Muscle layer of colon (tissue), 2 donors: ENCODE results near the gene PSMB11.

Experiments used
- H3K27ac ChIP-seq: one replicate; pipeline ENCODE4 v1.7.0; 2013; ENCODE audit warnings: low read depth, mild to moderate bottlenecking, low read length, moderate library complexity
- H3K27me3 ChIP-seq, 2 donors: one replicate each; pipeline ENCODE4 v1.7.0; 2013; ENCODE audit warnings: low read length in 2 of 2, mild to moderate bottlenecking in 2 of 2; ENCODE audit not compliant: insufficient read depth in 2 of 2, control insufficient read depth in 1 of 2
- H3K36me3 ChIP-seq: one replicate; pipeline ENCODE4 v1.7.0; 2013; ENCODE audit warnings: mild to moderate bottlenecking, low read length; ENCODE audit not compliant: insufficient read depth
- H3K4me1 ChIP-seq: one replicate; pipeline ENCODE4 v1.7.0; 2013; ENCODE audit warnings: mild to moderate bottlenecking, low read length; ENCODE audit not compliant: insufficient read depth
- H3K4me3 ChIP-seq, 2 donors: one replicate each; pipeline ENCODE4 v1.7.0; 2013; ENCODE audit warnings: low read length in 2 of 2, low read depth in 1 of 2, mild to moderate bottlenecking in 1 of 2, moderate library complexity in 1 of 2
- H3K9ac ChIP-seq: one replicate; pipeline ENCODE4 v1.7.0; 2013; ENCODE audit warnings: low read length
- H3K9me3 ChIP-seq: one replicate; pipeline ENCODE4 v1.7.0; 2013; ENCODE audit warnings: mild to moderate bottlenecking, low read length
- donor health status: abdominal sarcoma.
- donor health status: Adenocarcinoma of cecum.

PSMB11 gene

DNA sequence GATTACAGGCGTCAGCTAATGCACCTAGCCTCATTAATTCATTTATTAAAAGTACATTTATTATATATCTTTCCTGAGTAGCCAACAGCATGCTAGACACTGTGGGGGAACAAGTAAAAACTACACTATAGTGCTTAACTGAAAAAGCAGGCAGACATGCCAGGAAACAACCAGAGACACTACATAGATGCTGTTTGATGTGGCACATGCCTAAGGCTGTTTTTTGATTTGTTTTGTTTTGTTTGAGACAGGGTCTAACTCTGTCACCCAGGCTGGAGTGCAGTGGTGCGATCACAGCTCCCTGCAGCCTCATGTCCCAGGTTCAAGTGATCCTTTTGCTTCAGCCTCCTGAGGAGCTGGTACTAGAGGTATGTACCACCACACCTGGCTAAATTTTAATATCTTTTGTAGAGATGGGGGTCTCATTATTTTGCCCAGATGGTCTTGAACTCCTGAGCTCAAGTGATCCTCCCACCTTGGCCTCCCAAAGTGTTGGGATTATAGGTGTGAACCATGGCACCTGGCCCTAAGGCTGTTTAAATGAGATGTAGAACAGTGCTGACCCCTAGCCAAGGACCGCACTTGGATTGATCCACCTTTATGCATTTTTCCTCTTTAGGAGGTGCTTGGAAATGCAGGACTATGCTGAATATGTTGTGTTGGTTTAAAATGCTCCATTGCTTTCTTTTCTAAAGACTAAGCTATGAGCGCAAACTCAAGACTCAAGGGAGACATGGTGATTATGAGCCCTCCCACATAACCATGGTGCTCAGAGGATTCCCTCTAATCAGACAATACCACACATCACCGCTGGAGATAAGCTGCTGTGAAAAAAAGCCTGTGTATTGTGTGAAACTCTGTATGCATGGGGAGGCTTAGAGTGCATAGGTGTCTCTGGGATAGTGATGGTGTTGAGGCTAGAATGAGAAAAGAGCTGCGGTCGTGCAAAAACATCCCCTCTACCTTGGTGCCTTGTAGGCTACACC, 21.6 kb upstream of the PSMB11 start:
- Histone ChIP-seq H3K4me1 (no peaks in the 10 kb centered on the region), H3K27me3 (no peaks in the 10 kb centered on the region), H3K9me3 (no peaks in the 10 kb centered on the region), H3K27ac (no peak overlapping the region), H3K9ac (no peak overlapping the region), H3K4me3 (no peak overlapping the region), H3K36me3 (peaks cover 5% of the 10 kb centered on the region)

DNA sequence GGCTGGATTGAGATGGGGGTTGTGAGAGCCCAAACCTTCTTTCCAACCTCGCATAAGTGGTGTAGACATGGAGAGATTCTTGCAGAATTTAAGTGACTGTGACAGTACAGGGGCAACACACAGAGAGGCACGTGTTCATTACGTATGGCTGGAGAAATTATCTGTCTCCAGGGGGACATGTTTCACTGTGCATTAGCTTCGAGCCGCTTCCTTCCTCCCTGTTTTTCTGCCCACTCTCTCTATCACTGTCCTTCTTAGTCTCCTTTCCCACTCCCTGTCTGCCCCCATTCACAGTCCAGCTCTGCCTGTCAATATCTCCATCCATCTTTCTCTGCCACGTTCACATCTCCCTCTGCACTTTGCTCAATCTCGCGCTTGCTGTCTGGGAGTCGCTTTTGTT, 20.6 kb upstream of the PSMB11 start:
- H3K4me1 ChIP-seq = no peaks in the 10 kb centered on the region
- H3K36me3 ChIP-seq = peaks cover 14% of the 10 kb centered on the region
- no peaks in the 10 kb centered on the region for H3K27me3 ChIP-seq
- no peaks in the 10 kb centered on the region for H3K9me3 ChIP-seq
- H3K9ac ChIP-seq = no peak overlapping the region
- H3K27ac ChIP-seq = no peak overlapping the region
- no peak overlapping the region for H3K4me3 ChIP-seq

DNA sequence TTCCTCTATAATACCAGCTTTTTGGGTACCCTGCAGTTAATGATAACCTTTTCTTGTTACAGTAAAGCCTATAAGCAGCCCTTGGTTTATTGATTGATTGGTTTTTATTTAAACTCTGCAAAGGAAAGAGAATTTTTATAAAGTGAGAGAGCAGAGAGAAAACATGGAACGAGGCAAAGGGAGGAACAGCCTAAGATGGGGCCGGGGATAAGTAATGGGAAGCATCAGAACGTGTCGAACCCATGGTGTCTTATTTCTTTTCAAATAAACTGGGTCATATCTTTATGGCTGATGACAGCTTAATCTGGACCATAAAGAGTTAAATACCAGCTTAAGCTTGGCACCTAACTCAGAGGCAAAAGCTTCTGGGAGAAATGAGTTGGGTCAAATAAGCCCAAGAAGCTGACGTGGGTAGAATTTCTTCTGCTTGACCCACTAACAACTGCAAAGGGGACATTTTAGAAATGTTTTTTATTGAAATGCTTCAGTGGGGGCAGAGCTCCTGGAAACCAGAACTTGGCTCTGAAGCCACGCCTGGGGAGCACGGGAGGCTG, 20.0 kb upstream of the PSMB11 start:
- no peak overlapping the region for H3K27ac ChIP-seq

DNA sequence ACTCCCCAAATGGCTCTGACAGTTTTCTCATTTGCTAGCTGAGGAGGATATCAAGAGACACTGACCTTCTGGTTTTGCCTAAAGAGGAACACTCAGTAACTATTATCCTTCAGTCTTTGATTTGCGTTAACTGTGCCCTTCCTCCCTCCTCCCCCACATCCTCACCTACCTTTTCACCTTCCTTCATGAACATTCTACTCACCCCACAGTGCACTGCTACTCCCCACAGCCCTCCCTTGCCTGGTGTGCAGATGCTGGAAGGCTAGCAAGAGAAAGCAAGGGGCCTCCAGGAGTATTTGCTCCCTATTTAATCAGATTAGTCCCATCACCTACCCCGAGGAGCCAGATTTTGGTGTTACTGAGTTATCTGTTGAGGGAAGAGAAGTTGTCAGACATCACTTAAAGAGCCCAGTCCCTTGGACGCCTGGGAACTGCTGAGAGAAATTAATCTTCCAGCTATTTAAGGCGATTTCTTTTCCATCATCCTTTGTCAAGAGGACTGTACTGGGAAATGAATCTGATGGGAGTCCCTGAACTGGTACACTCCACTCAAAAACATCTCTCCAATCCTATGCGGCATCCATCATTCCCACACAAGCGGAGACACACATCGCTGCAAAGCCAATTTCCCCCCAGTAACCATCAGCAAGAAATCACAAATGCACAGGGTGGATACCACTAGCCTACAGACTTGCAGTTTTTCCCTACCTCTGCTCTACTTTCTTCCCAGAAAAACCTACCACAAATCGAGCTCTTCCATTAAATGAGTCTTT, 18.8 kb upstream of the PSMB11 start:
- H3K9me3 ChIP-seq = no peaks in the 10 kb centered on the region
- no peak overlapping the region for H3K4me3 ChIP-seq
- H3K9ac ChIP-seq = no peak overlapping the region
- no peaks in the 10 kb centered on the region for H3K4me1 ChIP-seq
- no peaks in the 10 kb centered on the region for H3K27me3 ChIP-seq
- no peak overlapping the region for H3K27ac ChIP-seq
- H3K36me3 ChIP-seq = peaks cover 14% of the 10 kb centered on the region

More for the DNA sequence above, 20.0 kb upstream of the PSMB11 start:
- H3K9me3 ChIP-seq = no peaks in the 10 kb centered on the region
- H3K4me1 ChIP-seq = no peaks in the 10 kb centered on the region
- peaks cover 14% of the 10 kb centered on the region for H3K36me3 ChIP-seq
- no peaks in the 10 kb centered on the region for H3K27me3 ChIP-seq
- H3K4me3 ChIP-seq = no peak overlapping the region
- H3K9ac ChIP-seq = no peak overlapping the region

DNA sequence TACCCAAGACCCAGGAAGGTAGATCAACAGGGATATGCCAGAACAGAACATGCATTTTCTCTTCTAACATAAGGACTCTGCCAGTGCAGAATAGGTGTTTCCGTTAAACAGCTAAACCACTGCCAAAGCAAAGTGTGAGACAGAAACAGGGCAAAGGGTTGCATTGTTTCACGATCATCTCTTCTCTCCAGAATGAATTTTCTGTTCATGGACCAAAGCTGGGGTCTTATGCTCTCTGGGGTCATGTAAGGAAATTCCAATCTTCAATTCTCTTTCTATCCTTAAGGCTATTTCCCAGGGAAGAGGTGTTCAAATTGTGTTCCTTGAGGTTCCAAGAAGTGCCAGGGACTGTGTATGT, 18.2 kb upstream of the PSMB11 start:
- no peak overlapping the region for H3K4me3 ChIP-seq
- H3K4me1 ChIP-seq = no peaks in the 10 kb centered on the region
- no peak overlapping the region for H3K27ac ChIP-seq
- no peaks in the 10 kb centered on the region for H3K27me3 ChIP-seq
- H3K36me3 ChIP-seq = peaks cover 17% of the 10 kb centered on the region
- no peak overlapping the region for H3K9ac ChIP-seq
- H3K9me3 ChIP-seq = no peaks in the 10 kb centered on the region

DNA sequence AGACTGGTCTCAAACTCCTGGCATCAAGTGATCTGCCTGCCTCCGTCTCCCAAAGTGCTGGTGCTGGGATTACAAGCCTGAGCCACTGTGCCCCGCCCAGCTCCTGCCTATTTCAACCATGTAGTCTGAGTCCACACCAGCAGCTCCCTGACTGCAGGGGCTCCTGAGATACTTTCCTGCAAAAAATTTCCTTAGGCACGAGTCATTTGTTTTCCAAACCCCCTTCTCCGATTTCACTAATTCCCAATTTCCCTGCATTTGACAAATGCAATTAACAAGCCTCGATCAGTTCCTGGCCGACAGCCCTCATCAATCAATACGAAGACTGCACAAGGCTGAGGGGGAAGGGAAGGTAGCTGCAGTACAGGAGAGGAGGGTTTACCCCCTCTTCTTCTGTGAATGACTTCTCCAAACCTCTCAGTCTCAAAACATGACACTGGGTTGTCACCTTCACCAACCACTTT, 17.4 kb upstream of the PSMB11 start:
- H3K9ac ChIP-seq = no peak overlapping the region
- H3K4me3 ChIP-seq = no peak overlapping the region
- peaks cover 24% of the 10 kb centered on the region for H3K36me3 ChIP-seq
- no peaks in the 10 kb centered on the region for H3K27me3 ChIP-seq
- H3K9me3 ChIP-seq = no peaks in the 10 kb centered on the region
- no peak overlapping the region for H3K27ac ChIP-seq
- H3K4me1 ChIP-seq = no peaks in the 10 kb centered on the region

DNA sequence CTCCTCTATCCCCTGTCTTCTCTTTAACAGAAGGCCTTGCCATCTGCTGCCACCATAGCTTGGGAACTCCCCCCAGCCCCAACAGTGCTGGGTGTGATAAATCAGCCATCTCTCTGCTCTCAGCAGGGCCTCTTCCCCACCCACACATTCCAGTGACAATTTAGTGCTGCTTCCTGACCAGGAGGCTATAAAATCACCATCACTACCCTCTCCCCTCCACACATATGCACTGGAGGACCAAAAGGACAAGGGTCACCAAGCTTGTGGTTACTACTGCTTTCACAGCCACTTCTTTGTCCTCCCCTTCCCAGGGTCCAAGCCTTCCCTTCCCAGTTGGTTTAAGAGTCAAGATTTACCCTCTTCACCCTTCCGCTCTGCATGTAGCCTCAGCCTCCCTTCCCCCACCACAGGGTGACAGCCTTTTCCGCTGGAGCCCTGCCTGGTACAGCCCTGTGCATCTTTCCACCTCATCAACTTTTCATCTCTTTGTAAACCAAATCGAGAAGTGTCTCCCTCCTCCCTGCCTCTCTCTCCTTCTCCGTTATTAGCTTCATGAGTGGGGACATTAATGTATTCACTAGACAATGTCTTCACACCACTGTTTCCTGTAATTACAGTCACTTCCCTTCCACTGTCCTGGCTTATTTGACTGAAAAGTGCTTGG, 16.7 kb upstream of the PSMB11 start:
- Histone ChIP-seq H3K4me3 (no peak overlapping the region), H3K36me3 (peaks cover 25% of the 10 kb centered on the region), H3K27ac (no peak overlapping the region), H3K4me1 (no peaks in the 10 kb centered on the region), H3K9me3 (no peaks in the 10 kb centered on the region), H3K9ac (no peak overlapping the region), H3K27me3 (no peaks in the 10 kb centered on the region)

DNA sequence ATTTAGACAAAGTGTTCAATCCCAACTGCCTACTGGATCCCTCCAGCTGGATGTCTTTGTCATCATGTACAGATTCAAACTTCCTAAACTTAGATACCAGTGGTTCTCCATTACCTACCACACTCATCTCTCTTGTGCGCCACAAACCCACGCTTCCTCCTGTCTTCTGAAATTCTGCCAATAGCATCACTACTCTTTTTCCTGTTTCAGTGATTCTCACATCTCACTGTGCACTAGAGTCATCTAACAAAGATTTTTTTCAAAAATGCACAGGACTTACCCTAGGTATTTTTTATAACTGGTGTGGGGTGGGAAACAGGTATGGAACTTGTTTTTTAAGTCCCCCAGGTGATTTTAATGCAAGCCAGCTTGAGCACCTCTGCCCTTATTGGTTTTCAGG, 13.2 kb upstream of the PSMB11 start:
- no peaks in the 10 kb centered on the region for H3K9me3 ChIP-seq
- no peak overlapping the region for H3K4me3 ChIP-seq
- no peak overlapping the region for H3K9ac ChIP-seq
- peaks cover 8% of the 10 kb centered on the region for H3K4me1 ChIP-seq
- peaks cover 52% of the 10 kb centered on the region for H3K36me3 ChIP-seq
- no peaks in the 10 kb centered on the region for H3K27me3 ChIP-seq
- H3K27ac ChIP-seq = no peak overlapping the region

DNA sequence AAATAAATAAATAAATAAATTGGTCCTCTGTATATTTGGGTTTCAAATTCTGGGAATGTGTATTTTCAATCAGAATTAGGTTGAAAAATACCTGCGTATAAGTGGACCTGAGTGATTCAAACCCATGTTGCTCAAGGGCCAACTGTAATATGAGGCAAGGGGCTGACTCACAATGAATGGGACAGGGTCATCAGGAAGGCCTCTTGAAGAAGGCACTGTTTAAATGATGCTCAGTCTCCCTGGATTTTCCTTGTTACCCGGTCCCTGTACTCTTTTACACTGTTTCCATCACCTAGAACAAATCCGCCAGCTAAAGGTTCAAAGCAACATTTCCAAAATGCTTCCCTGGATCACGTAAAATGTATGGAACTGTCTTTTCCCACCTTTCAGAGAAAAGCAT, 11.1 kb upstream of the PSMB11 start:
- Histone ChIP-seq H3K9ac (no peak overlapping the region), H3K27me3 (no peaks in the 10 kb centered on the region), H3K4me3 (no peak overlapping the region), H3K4me1 (peaks cover 12% of the 10 kb centered on the region), H3K27ac (no peak overlapping the region), H3K36me3 (peaks cover 41% of the 10 kb centered on the region), H3K9me3 (no peaks in the 10 kb centered on the region)

DNA sequence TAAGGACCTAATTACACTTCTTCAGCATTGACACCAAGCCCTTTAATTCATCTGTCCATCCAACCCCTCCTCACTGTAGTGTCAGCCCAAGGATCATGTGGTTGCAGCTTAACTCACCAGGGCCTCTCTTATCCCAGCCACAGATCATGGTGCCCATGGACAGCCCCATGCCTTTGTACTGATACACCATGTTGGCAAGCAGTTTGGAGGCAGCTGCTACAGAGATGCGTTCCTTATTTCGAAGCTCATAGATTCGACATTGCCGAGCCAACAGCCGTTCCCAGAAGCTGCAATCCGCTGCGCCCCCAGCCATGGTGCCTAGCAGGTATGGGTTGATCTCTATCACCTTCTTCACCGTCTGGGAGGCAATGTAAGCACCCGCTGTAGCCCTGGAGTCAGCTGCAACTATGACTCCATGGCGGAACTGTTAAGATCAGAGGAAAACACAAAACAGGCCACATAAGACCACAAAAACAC, 8.7 kb upstream of the PSMB11 start:
- H3K36me3 ChIP-seq = peaks cover 38% of the 10 kb centered on the region
- H3K4me3 ChIP-seq = peak overlapping the region in 1 of 2 donors; percentile 83
- H3K9ac ChIP-seq = no peak overlapping the region
- H3K27ac ChIP-seq = no peak overlapping the region
- H3K4me1 ChIP-seq = peaks cover 12% of the 10 kb centered on the region
- H3K27me3 ChIP-seq = no peaks in the 10 kb centered on the region
- H3K9me3 ChIP-seq = no peaks in the 10 kb centered on the region
